GM04504 (cell line): Measurements from ENCODE around the gene PLAAT4.

Experiments used
- DNase-seq: peaks from one replicate; pipeline ENCODE4 v3.0.0-alpha.2; 2012; ENCODE audit warnings: low read depth

Gene PLAAT4

GRCh38 chr11:63536669-63537292, at the start of gene PLAAT4:
Gene PLAAT4, plus strand, starts transcription at chr11:63536808. Its CDS starts 61 bp downstream, at chr11:63536869.
- peak; percentile 19 for DNase-seq

GRCh38 chr11:63488789-63489188, 47.8 kb upstream of the PLAAT4 start:
- DNase-seq, result no peak

- no peak for DNase-seq
Measured at GRCh38 chr11:63489879-63490278, 46.7 kb upstream of the PLAAT4 start.

- DNase-seq, result no peak
Measured at GRCh38 chr11:63490551-63491239, 45.9 kb upstream of the PLAAT4 start, which contains the start of gene PLAAT5. Gene PLAAT5, minus strand, starts transcription at chr11:63491167. Its CDS starts 133 bp downstream, at chr11:63491034.

GRCh38 chr11:63491240-63491587, 45.4 kb upstream of the PLAAT4 start:
- DNase-seq, result no peak

- DNase-seq, result no peak
Measured at GRCh38 chr11:63491636-63492372, 44.8 kb upstream of the PLAAT4 start.

GRCh38 chr11:63492441-63492840, 44.2 kb upstream of the PLAAT4 start:
- DNase-seq, result no peak

- DNase-seq, result no peak
Measured at GRCh38 chr11:63493127-63493526, 43.5 kb upstream of the PLAAT4 start.

- no peak for DNase-seq
Measured at GRCh38 chr11:63494975-63495374, 41.6 kb upstream of the PLAAT4 start.

GRCh38 chr11:63499874-63500273, 36.7 kb upstream of the PLAAT4 start:
- no peak for DNase-seq

- DNase-seq, result no peak
Measured at GRCh38 chr11:63501236-63501635, 35.4 kb upstream of the PLAAT4 start.

GRCh38 chr11:63502252-63502820, 34.3 kb upstream of the PLAAT4 start:
- DNase-seq, result no peak

GRCh38 chr11:63503492-63503891, 33.1 kb upstream of the PLAAT4 start:
- DNase-seq, result no peak

GRCh38 chr11:63504054-63504453, 32.6 kb upstream of the PLAAT4 start:
- DNase-seq, result no peak

- no peak for DNase-seq
Measured at GRCh38 chr11:63504933-63505586, 31.5 kb upstream of the PLAAT4 start.

GRCh38 chr11:63505857-63506528, 30.6 kb upstream of the PLAAT4 start, which contains the start of gene LGALS12:
Gene LGALS12, plus strand, starts transcription at chr11:63506084. Its CDS starts 375 bp downstream, at chr11:63506459.
- DNase-seq, result no peak

- no peak for DNase-seq
Measured at GRCh38 chr11:63506876-63507275, 29.7 kb upstream of the PLAAT4 start.

GRCh38 chr11:63507511-63507910, 29.1 kb upstream of the PLAAT4 start:
- no peak for DNase-seq

GRCh38 chr11:63508009-63508408, 28.6 kb upstream of the PLAAT4 start:
- no peak for DNase-seq

GRCh38 chr11:63508745-63509144, 27.9 kb upstream of the PLAAT4 start:
- DNase-seq, result no peak

- no peak for DNase-seq
Measured at GRCh38 chr11:63510360-63511047, 26.1 kb upstream of the PLAAT4 start.
